Neural crest cell (in vitro differentiated cells): ENCODE measurements around the gene SCMH1. TPM values are rescaled to one million over a fixed set of nuclear protein-coding genes. Genes with fewer than 3 reads are reported as not detected.

Source experiments
- DNase-seq: peaks from one replicate; pipeline ENCODE4 v3.0.0; 2021; ENCODE audit warnings: low read depth, mixed read lengths, low spot score
- H3K27ac Mint-ChIP-seq: one replicate; pipeline ENCODE4 v1.8.0; 2021; ENCODE audit warnings: mild to moderate bottlenecking, mixed read lengths; ENCODE audit not compliant: unreplicated experiment
- H3K27me3 Mint-ChIP-seq: 2 replicates; pipeline ENCODE4 v1.8.0; 2021; ENCODE audit warnings: low read depth, mild to moderate bottlenecking, mixed read lengths
- H3K36me3 Mint-ChIP-seq: 2 replicates; pipeline ENCODE4 v1.8.0; 2021; ENCODE audit warnings: low read depth, mild to moderate bottlenecking, mixed read lengths
- H3K4me1 Mint-ChIP-seq: 2 replicates; pipeline ENCODE4 v1.8.0; 2021; ENCODE audit warnings: mixed read lengths
- H3K4me3 Mint-ChIP-seq: one replicate; pipeline ENCODE4 v1.8.0; 2021; ENCODE audit warnings: mild to moderate bottlenecking, mixed read lengths
- H3K9me3 Mint-ChIP-seq: 2 replicates; pipeline ENCODE4 v1.8.0; 2021; ENCODE audit warnings: mixed read lengths
- total RNA-seq: library from RNA; stranded (reverse); gene quantifications from 2 replicates; pipeline ENCODE4 v1.2.1, GENCODE V29; 2021
- TF ChIP-seq, protein P1 (sequence below): fragments of 200-600 bp; sonication (generic); conservative IDR thresholded peaks from 2 replicates; pipeline ENCODE4 v1.5.0; 2021; ENCODE audit warnings: antibody characterized with exemption, mild to moderate bottlenecking

SCMH1 gene
- total RNA-seq, 1 donor from 2014 or later, result 50.6 TPM

DNA sequence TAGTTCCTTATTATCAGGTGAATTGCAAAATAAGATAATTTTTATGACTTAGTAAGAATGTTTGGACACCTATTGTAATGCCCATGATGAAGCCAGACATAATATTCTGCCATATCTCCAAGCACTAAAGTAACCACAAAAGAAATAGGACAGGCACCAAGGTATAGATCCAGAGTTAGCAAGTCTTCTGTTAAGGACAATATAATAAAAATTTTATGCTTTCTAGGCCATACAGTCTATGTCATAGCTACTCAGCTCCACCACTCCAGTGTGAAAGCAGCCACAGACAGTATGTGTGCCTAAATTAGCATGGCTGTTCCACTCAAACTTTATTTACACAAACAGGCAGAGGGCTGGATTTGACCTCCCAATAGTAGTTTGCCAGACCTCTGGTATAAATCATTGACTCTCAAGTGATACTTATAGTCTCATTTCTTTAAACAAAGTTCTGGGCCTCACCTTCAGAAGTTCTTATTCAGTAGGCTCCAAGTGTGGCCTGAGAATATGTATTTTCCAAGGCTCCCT, 88.3 kb downstream of the SCMH1 start:
- Mint-ChIP-seq H3K27me3 (no peaks in the 10 kb centered on the region), H3K27ac (no peak overlapping the region), H3K4me3 (no peak overlapping the region), H3K9me3 (no peaks in the 10 kb centered on the region), H3K36me3 (peaks cover 10% of the 10 kb centered on the region), H3K4me1 (no peaks in the 10 kb centered on the region)
- TF ChIP-seq, protein P1, sequence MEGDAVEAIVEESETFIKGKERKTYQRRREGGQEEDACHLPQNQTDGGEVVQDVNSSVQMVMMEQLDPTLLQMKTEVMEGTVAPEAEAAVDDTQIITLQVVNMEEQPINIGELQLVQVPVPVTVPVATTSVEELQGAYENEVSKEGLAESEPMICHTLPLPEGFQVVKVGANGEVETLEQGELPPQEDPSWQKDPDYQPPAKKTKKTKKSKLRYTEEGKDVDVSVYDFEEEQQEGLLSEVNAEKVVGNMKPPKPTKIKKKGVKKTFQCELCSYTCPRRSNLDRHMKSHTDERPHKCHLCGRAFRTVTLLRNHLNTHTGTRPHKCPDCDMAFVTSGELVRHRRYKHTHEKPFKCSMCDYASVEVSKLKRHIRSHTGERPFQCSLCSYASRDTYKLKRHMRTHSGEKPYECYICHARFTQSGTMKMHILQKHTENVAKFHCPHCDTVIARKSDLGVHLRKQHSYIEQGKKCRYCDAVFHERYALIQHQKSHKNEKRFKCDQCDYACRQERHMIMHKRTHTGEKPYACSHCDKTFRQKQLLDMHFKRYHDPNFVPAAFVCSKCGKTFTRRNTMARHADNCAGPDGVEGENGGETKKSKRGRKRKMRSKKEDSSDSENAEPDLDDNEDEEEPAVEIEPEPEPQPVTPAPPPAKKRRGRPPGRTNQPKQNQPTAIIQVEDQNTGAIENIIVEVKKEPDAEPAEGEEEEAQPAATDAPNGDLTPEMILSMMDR, result no peak
- no peak for DNase-seq

DNA sequence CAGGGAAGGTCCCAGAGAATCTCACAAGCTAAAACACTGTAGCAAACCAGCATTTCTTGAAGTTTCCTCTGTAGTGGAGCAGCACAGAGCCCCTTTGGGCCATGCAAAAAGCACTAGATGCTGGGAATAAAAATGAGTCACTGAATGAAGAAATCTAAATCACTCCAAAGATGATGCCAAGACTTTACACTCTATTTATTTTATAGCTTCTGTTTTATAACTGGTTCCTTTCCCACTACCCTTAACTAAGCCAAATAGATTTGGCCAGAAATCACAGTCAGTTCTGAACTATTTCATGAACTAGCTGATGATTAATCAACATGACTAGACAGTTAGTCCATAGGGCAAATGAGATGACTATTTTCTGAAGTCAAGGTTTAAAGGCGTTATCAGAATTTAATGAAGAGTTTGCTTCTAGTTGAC, 89.5 kb downstream of the SCMH1 start:
- H3K27ac Mint-ChIP-seq, result no peak overlapping the region
- TF ChIP-seq, protein P1, result no peak
- peaks cover 10% of the 10 kb centered on the region for H3K36me3 Mint-ChIP-seq
- no peaks in the 10 kb centered on the region for H3K27me3 Mint-ChIP-seq
- H3K4me3 Mint-ChIP-seq, result no peak overlapping the region
- DNase-seq, result no peak
- H3K4me1 Mint-ChIP-seq, result no peaks in the 10 kb centered on the region
- no peaks in the 10 kb centered on the region for H3K9me3 Mint-ChIP-seq

DNA sequence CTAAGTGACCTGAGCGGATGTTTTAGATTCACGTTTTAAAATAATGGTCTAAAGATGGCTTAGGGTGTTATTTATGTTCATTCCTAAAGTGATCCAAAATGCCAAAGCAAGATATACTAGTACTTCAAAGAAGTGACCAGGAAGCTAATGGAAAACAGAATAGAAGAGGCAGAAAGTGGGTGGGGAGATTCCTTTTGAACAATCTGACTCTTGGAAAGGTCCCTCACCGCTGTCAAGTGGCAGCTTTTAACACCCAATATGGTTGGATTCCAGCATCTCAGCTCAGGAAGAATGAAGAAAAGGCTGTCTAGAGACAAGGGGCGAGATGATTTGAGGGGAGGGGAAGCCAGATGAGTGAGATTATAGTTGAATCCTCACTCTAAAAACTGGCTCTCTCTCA, 90.3 kb downstream of the SCMH1 start:
- TF ChIP-seq, protein P1, result no peak
- Mint-ChIP-seq H3K9me3 (no peaks in the 10 kb centered on the region), H3K4me1 (no peaks in the 10 kb centered on the region), H3K27me3 (no peaks in the 10 kb centered on the region), H3K36me3 (peaks cover 15% of the 10 kb centered on the region), H3K27ac (no peak overlapping the region), H3K4me3 (no peak overlapping the region)
- DNase-seq, result no peak

DNA sequence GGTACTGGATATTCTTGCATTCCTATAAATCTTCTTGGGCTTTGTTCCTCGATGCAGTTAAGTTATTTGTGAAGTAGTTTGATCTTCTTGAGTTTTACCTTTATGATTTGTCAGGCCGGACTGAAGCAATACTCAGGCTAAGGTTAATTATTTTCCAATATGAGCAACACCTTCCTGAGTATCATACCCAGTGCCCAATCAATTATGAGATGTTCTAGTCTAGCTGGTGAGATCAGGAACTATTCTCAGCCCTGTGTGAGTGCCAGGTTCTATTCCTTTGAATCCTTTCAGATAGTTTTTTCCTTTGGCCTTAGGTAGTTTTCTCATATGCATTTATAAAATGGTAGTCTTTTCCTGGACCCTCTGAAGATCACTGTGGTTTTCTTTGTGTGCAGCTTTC, 92.5 kb downstream of the SCMH1 start:
- H3K4me3 Mint-ChIP-seq, result no peak overlapping the region
- peaks cover under 1% of the 10 kb centered on the region for H3K9me3 Mint-ChIP-seq
- DNase-seq, result no peak
- no peak overlapping the region for H3K27ac Mint-ChIP-seq
- H3K27me3 Mint-ChIP-seq, result no peaks in the 10 kb centered on the region
- H3K36me3 Mint-ChIP-seq, result peaks cover 23% of the 10 kb centered on the region
- TF ChIP-seq, protein P1, result no peak
- no peaks in the 10 kb centered on the region for H3K4me1 Mint-ChIP-seq

DNA sequence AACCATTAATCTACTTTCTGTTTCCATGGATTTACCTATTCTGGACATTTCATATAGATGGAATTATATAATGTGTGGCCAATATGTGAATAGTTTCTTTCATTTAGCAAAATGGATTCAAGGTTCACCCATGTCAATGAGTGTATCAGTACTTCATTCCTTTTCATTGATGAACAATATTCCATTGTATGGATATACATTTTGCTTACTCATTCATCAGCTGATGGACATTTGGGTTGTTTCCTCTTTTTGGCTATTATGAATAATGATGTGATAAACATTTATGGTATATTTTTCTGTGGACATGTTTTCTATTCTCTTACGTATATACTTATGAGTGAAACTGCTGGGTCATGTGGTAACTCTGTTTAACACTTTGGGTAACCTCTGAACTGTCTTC, 97.8 kb downstream of the SCMH1 start:
- DNase-seq, result no peak
- Mint-ChIP-seq H3K9me3 (peaks cover 13% of the 10 kb centered on the region), H3K4me3 (no peak overlapping the region), H3K4me1 (no peaks in the 10 kb centered on the region), H3K27ac (peak overlapping the region; percentile 50), H3K27me3 (no peaks in the 10 kb centered on the region), H3K36me3 (peaks cover 62% of the 10 kb centered on the region)
- TF ChIP-seq, protein P1, result no peak

DNA sequence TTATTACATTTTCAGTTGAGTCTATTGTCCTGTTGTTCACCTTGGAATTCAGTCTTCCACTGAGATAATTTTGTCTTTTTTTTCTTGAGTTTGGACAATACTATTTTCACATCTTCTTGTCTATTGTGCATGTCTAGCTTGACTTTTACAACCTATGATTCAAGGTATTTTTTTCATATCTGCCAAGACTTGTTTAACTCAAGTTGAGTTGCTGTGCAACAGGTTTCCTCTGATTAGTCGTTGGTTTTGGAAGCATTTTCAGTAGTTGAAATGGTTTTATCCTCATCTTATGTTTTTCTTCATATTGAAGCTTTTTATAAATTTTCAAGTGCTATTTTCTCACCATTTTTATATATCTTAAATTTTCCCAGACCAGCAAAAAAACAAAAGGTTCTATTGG, 103.6 kb downstream of the SCMH1 start:
- Mint-ChIP-seq H3K4me1 (no peaks in the 10 kb centered on the region), H3K4me3 (no peak overlapping the region), H3K27ac (no peak overlapping the region), H3K27me3 (no peaks in the 10 kb centered on the region), H3K9me3 (peaks cover 18% of the 10 kb centered on the region), H3K36me3 (peaks cover 74% of the 10 kb centered on the region)
- TF ChIP-seq, protein P1, result no peak
- no peak for DNase-seq
